ENCODE results near the gene NDUFAF5. TPM values are rescaled to one million over a fixed set of nuclear protein-coding genes. Genes with fewer than 3 reads are reported as not detected.

Gene NDUFAF5
- total RNA-seq, 1 experiment from 2014 or later, result 40.2 TPM

- Histone ChIP-seq H3K27ac (ENCODE audit: insufficient read length, low read depth, low read length) (no peak overlapping the region), H2BK5ac (ENCODE audit: insufficient read length, low read length) (no peak overlapping the region), H4K20me1 (ENCODE audit: control insufficient read depth, insufficient read depth, insufficient read length) (no peaks in the 10 kb centered on the region), H2AFZ (ENCODE audit: low read length) (no peak overlapping the region), H4K5ac (ENCODE audit: insufficient read length, low read depth, low read length) (no peak overlapping the region), H3K18ac (ENCODE audit: insufficient read length, low read depth, low read length) (no peak overlapping the region), H3K23me2 (ENCODE audit: insufficient read length, low read depth, low read length, poor library complexity, severe bottlenecking) (no peaks in the 10 kb centered on the region), H3K79me2 (ENCODE audit: insufficient read depth, low read length) (no peaks in the 10 kb centered on the region), H2BK20ac (ENCODE audit: low read depth, low read length, poor library complexity, severe bottlenecking) (no peak overlapping the region), H2AK5ac (ENCODE audit: insufficient read length, low read length) (no peak overlapping the region), H2BK15ac (ENCODE audit: low read depth, low read length) (no peak overlapping the region), H2BK120ac (ENCODE audit: low read depth, low read length, poor library complexity, severe bottlenecking) (no peak overlapping the region), H3K4me1 (ENCODE audit: insufficient read depth, low read length) (no peaks in the 10 kb centered on the region), H2BK12ac (ENCODE audit: insufficient read length, low read depth, low read length) (no peak overlapping the region), H3K9ac (ENCODE audit: extremely low read depth, insufficient read length, low read length) (no peak overlapping the region), H3K4ac (ENCODE audit: low read depth, low read length) (no peak overlapping the region), H3T11ph (ENCODE audit: low read length) (no peak overlapping the region), H3K14ac (ENCODE audit: insufficient read depth, low read length) (no peak overlapping the region), H4K8ac (replicated peaks; ENCODE audit: insufficient read length, low read depth, low read length) (no peak overlapping the region), H3K27me3 (ENCODE audit: insufficient read depth, low read length) (no peaks in the 10 kb centered on the region), H3K79me1 (ENCODE audit: insufficient read depth, low read depth, low read length, poor library complexity, severe bottlenecking) (peaks cover 4% of the 10 kb centered on the region), H3K4me2 (ENCODE audit: insufficient read depth, insufficient read length, low read length) (no peak overlapping the region), H3K56ac (ENCODE audit: insufficient read length, low read depth, low read length) (no peak overlapping the region), H3K23ac (ENCODE audit: insufficient read length, low read depth, low read length) (no peak overlapping the region), H3K9me3 (ENCODE audit: control insufficient read depth, low read depth, low read length) (no peaks in the 10 kb centered on the region), H4K91ac (ENCODE audit: insufficient read length, low read depth, low read length) (no peak overlapping the region)
- no peaks in the 10 kb centered on the region for H3K9me3 Mint-ChIP-seq
- no peaks in the 10 kb centered on the region for H3K27me3 Mint-ChIP-seq (ENCODE audit: low read depth)
- TF ChIP-seq CTCF (conservative IDR thresholded peaks at IDR 0.05), result no peak
- DNase-seq, result no peak
- peak overlapping the region in 2 of 3 experiments; percentile 76 to 85; a peak in 2 of 7 replicates for H3K27ac Mint-ChIP-seq
- no peak overlapping the region for H3K4me3 Mint-ChIP-seq
- H3K4me1 Mint-ChIP-seq, result no peaks in the 10 kb centered on the region
- WGBS (ENCODE audit: extremely low coverage, insufficient read length, low lambda C conversion rate), result no CpG with 5 or more reads among the region's 7 CpGs
- peaks cover 29 to 75% (median 66%) of the 10 kb centered on the region in 3 experiments; a peak in 6 of 7 replicates for H3K36me3 Mint-ChIP-seq (ENCODE audit: insufficient read depth in 1 of 3, low read depth in 3 of 3)
Measured at GRCh38 chr20:13800728-13801134, 15.9 kb downstream of the NDUFAF5 start.

All from H9 (cell line).